Measurements from ENCODE around the gene PCDH18.

The PCDH18 gene

DNA sequence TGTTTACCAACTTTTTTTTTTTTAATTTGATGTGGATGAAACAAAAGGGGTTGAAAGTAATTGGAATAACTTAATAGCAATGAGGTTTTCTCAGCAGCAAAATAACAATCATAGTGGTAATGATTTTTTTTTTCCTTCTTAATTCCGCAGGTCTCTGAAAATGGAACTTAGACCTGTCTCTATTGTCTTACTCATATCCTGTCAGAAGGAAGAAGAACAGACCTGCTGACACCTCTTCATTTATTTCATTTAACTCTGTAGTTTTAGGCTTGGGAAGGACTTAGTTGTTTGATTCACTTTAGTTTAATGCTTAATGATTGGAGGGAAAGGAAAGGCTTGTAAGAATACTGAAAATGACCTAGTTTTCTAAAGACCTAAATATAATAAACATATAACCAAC, 9.0 kb downstream of the PCDH18 start:
- no peak for ATAC-seq
- no peak for TF ChIP-seq CSRNP3 (CRISPR knock-in tag; IDR thresholded peaks at IDR 0.05)
- TF ChIP-seq ESRRG (CRISPR knock-in tag; IDR thresholded peaks at IDR 0.05), result no peak
- TF ChIP-seq PPARA (CRISPR knock-in tag; IDR thresholded peaks at IDR 0.05; ENCODE audit: borderline replicate concordance), result no peak
- no peak for TF ChIP-seq SNAI2 (CRISPR knock-in tag; IDR thresholded peaks at IDR 0.05)
- no peak for TF ChIP-seq ZFP3 (CRISPR knock-in tag; IDR thresholded peaks at IDR 0.05)
- TF ChIP-seq ZNF565 (CRISPR knock-in tag; conservative IDR thresholded peaks at IDR 0.05; ENCODE audit: low read depth), result no peak
- TF ChIP-seq TOX (CRISPR knock-in tag; IDR thresholded peaks at IDR 0.05; ENCODE audit: borderline replicate concordance), result no peak
- TF ChIP-seq OSR1 (CRISPR knock-in tag; IDR thresholded peaks at IDR 0.05), result no peak
- TF ChIP-seq, protein P1, sequence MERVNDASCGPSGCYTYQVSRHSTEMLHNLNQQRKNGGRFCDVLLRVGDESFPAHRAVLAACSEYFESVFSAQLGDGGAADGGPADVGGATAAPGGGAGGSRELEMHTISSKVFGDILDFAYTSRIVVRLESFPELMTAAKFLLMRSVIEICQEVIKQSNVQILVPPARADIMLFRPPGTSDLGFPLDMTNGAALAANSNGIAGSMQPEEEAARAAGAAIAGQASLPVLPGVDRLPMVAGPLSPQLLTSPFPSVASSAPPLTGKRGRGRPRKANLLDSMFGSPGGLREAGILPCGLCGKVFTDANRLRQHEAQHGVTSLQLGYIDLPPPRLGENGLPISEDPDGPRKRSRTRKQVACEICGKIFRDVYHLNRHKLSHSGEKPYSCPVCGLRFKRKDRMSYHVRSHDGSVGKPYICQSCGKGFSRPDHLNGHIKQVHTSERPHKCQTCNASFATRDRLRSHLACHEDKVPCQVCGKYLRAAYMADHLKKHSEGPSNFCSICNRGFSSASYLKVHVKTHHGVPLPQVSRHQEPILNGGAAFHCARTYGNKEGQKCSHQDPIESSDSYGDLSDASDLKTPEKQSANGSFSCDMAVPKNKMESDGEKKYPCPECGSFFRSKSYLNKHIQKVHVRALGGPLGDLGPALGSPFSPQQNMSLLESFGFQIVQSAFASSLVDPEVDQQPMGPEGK (CRISPR knock-in tag; IDR thresholded peaks at IDR 0.05; ENCODE audit: borderline replicate concordance), result no peak
- no peak for TF ChIP-seq RARB (CRISPR knock-in tag; IDR thresholded peaks at IDR 0.05)
- TF ChIP-seq ZFP30 (CRISPR knock-in tag; IDR thresholded peaks at IDR 0.05), result no peak
- no peak for TF ChIP-seq ZNF70 (CRISPR knock-in tag; IDR thresholded peaks at IDR 0.05)
- TF ChIP-seq, protein P2, sequence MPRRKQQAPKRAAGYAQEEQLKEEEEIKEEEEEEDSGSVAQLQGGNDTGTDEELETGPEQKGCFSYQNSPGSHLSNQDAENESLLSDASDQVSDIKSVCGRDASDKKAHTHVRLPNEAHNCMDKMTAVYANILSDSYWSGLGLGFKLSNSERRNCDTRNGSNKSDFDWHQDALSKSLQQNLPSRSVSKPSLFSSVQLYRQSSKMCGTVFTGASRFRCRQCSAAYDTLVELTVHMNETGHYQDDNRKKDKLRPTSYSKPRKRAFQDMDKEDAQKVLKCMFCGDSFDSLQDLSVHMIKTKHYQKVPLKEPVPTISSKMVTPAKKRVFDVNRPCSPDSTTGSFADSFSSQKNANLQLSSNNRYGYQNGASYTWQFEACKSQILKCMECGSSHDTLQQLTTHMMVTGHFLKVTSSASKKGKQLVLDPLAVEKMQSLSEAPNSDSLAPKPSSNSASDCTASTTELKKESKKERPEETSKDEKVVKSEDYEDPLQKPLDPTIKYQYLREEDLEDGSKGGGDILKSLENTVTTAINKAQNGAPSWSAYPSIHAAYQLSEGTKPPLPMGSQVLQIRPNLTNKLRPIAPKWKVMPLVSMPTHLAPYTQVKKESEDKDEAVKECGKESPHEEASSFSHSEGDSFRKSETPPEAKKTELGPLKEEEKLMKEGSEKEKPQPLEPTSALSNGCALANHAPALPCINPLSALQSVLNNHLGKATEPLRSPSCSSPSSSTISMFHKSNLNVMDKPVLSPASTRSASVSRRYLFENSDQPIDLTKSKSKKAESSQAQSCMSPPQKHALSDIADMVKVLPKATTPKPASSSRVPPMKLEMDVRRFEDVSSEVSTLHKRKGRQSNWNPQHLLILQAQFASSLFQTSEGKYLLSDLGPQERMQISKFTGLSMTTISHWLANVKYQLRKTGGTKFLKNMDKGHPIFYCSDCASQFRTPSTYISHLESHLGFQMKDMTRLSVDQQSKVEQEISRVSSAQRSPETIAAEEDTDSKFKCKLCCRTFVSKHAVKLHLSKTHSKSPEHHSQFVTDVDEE (CRISPR knock-in tag; IDR thresholded peaks at IDR 0.05), result no peak

DNA sequence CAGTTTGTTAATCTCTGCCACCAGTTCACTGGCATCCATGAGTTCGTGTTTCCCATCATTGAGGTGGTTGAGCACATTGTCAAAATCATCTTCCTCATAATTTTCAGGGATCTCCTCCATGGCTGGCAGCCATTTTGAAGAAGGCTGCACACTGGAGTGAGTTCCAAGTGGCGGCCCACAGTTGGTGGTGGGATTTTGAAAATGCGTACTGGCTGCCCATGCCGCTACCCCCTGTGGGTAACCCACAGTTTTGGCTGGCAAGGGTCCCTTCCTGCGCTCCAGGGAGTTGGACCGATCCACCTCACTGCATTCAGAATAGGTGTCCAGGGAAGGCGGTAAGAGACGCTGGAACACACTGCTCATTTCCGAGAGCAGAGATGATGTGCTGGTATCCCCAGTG, 11.2 kb downstream of the PCDH18 start:
- TF ChIP-seq TCF4 (CRISPR knock-in tag; IDR thresholded peaks at IDR 0.05; ENCODE audit: borderline replicate concordance) (no peak), ISL1 (CRISPR knock-in tag; IDR thresholded peaks at IDR 0.05) (no peak), ZFP3 (CRISPR knock-in tag; IDR thresholded peaks at IDR 0.05) (no peak), ZNF8 (CRISPR knock-in tag; IDR thresholded peaks at IDR 0.05) (no peak), CREB5 (CRISPR knock-in tag; IDR thresholded peaks at IDR 0.05; ENCODE audit: low read depth) (no peak), TOX (CRISPR knock-in tag; IDR thresholded peaks at IDR 0.05; ENCODE audit: borderline replicate concordance) (no peak), PPARA (CRISPR knock-in tag; IDR thresholded peaks at IDR 0.05; ENCODE audit: borderline replicate concordance) (no peak), ZC3H10 (CRISPR knock-in tag; IDR thresholded peaks at IDR 0.05) (no peak), ARNTL (CRISPR knock-in tag; IDR thresholded peaks at IDR 0.05; ENCODE audit: borderline replicate concordance, low read depth) (no peak), ZNF565 (CRISPR knock-in tag; conservative IDR thresholded peaks at IDR 0.05; ENCODE audit: low read depth) (no peak), CSDC2 (CRISPR knock-in tag; IDR thresholded peaks at IDR 0.05) (no peak), RARB (CRISPR knock-in tag; IDR thresholded peaks at IDR 0.05) (no peak), POU6F1 (CRISPR knock-in tag; IDR thresholded peaks at IDR 0.05; ENCODE audit: borderline replicate concordance, low read depth) (no peak)
- TF ChIP-seq, protein P2 (CRISPR knock-in tag; IDR thresholded peaks at IDR 0.05), result no peak
- ATAC-seq, result no peak
